Measurements from ENCODE around the gene INPPL1.
"Not testable (repeated sequence)": the region's sequence is repeated elsewhere in the genome, so short reads cannot be mapped to it uniquely, and the experiment has no call there.

The INPPL1 gene

GRCh38 chr11:72224564-72225410 lies at the start of gene INPPL1:
Gene INPPL1, plus strand, starts transcription at chr11:72224767. Its CDS starts 218 bp downstream, at chr11:72224985.
- H3K4me1 Mint-ChIP-seq, result peaks cover 23% of the 10 kb centered on the region
- H3K4me3 Mint-ChIP-seq, result peak within 1 kb of the TSS; percentile 94
- H3K36me3 Mint-ChIP-seq, result no peaks in the 10 kb centered on the region
- no peaks in the 10 kb centered on the region for H3K27me3 Mint-ChIP-seq
- no peaks in the 10 kb centered on the region for H3K9me3 Mint-ChIP-seq
- peak within 1 kb of the TSS; percentile 97 for H3K27ac Mint-ChIP-seq

GRCh38 chr11:72177656-72178055 lies 46.9 kb upstream of the INPPL1 start:
- no peaks in the 10 kb centered on the region for H3K27me3 Mint-ChIP-seq
- H3K4me1 Mint-ChIP-seq, result no peaks in the 10 kb centered on the region
- no peaks in the 10 kb centered on the region for H3K36me3 Mint-ChIP-seq
- no peak overlapping the region for H3K27ac Mint-ChIP-seq
- H3K9me3 Mint-ChIP-seq, result no peaks in the 10 kb centered on the region
- H3K4me3 Mint-ChIP-seq, result no peak overlapping the region

GRCh38 chr11:72179049-72179803 lies 45.3 kb upstream of the INPPL1 start:
- Mint-ChIP-seq H3K9me3 (no peaks in the 10 kb centered on the region), H3K27me3 (peaks cover 3% of the 10 kb centered on the region), H3K36me3 (no peaks in the 10 kb centered on the region), H3K4me3 (no peak overlapping the region), H3K27ac (no peak overlapping the region), H3K4me1 (peaks cover 4% of the 10 kb centered on the region)

- Mint-ChIP-seq H3K4me3 (no peak overlapping the region), H3K9me3 (no peaks in the 10 kb centered on the region), H3K4me1 (peaks cover 4% of the 10 kb centered on the region), H3K36me3 (no peaks in the 10 kb centered on the region), H3K27ac (no peak overlapping the region), H3K27me3 (peaks cover 3% of the 10 kb centered on the region)
These were observed 44.7 kb upstream of the INPPL1 start for GRCh38 chr11:72179804-72180396.

- not testable (repeated sequence) for H3K4me3 Mint-ChIP-seq, H3K27me3 Mint-ChIP-seq, H3K9me3 Mint-ChIP-seq, H3K36me3 Mint-ChIP-seq, H3K27ac Mint-ChIP-seq, H3K4me1 Mint-ChIP-seq
These were observed 43.5 kb upstream of the INPPL1 start for GRCh38 chr11:72180892-72181552.

- not testable (repeated sequence) for H3K36me3 Mint-ChIP-seq, H3K27ac Mint-ChIP-seq, H3K27me3 Mint-ChIP-seq, H3K4me1 Mint-ChIP-seq, H3K4me3 Mint-ChIP-seq, H3K9me3 Mint-ChIP-seq
These were observed 43.0 kb upstream of the INPPL1 start for GRCh38 chr11:72181553-72181958.

- H3K9me3 Mint-ChIP-seq, result no peaks in the 10 kb centered on the region
- H3K36me3 Mint-ChIP-seq, result no peaks in the 10 kb centered on the region
- H3K4me3 Mint-ChIP-seq, result no peak overlapping the region
- no peak overlapping the region for H3K27ac Mint-ChIP-seq
- H3K27me3 Mint-ChIP-seq, result peaks cover 3% of the 10 kb centered on the region
- peaks cover 2% of the 10 kb centered on the region for H3K4me1 Mint-ChIP-seq
These were observed 36.3 kb upstream of the INPPL1 start for GRCh38 chr11:72188267-72188666.

GRCh38 chr11:72189455-72190250 lies 34.9 kb upstream of the INPPL1 start:
- Mint-ChIP-seq H3K36me3 (no peaks in the 10 kb centered on the region), H3K9me3 (no peaks in the 10 kb centered on the region), H3K4me1 (no peaks in the 10 kb centered on the region), H3K4me3 (no peak overlapping the region), H3K27me3 (no peaks in the 10 kb centered on the region), H3K27ac (no peak overlapping the region)

- H3K27me3 Mint-ChIP-seq, result no peaks in the 10 kb centered on the region
- H3K36me3 Mint-ChIP-seq, result no peaks in the 10 kb centered on the region
- no peaks in the 10 kb centered on the region for H3K4me1 Mint-ChIP-seq
- H3K9me3 Mint-ChIP-seq, result no peaks in the 10 kb centered on the region
- H3K4me3 Mint-ChIP-seq, result no peak overlapping the region
- H3K27ac Mint-ChIP-seq, result no peak overlapping the region
These were observed 33.9 kb upstream of the INPPL1 start for GRCh38 chr11:72190631-72191071.

GRCh38 chr11:72191961-72192381 lies 32.6 kb upstream of the INPPL1 start, which contains the start of gene FOLR1:
Gene FOLR1, plus strand, starts transcription at chr11:72192140. Its CDS starts 34 bp downstream, at chr11:72192174.
- Mint-ChIP-seq H3K9me3 (no peaks in the 10 kb centered on the region), H3K36me3 (no peaks in the 10 kb centered on the region), H3K4me1 (no peaks in the 10 kb centered on the region), H3K27me3 (no peaks in the 10 kb centered on the region), H3K27ac (no peak within 1 kb of the TSS), H3K4me3 (no peak within 1 kb of the TSS)

GRCh38 chr11:72195518-72196270 lies 28.9 kb upstream of the INPPL1 start:
- no peaks in the 10 kb centered on the region for H3K9me3 Mint-ChIP-seq

GRCh38 chr11:72201445-72201844 lies 23.1 kb upstream of the INPPL1 start:
- H3K4me1 Mint-ChIP-seq, H3K27me3 Mint-ChIP-seq, H3K36me3 Mint-ChIP-seq, H3K4me3 Mint-ChIP-seq, H3K27ac Mint-ChIP-seq, H3K9me3 Mint-ChIP-seq: not testable (repeated sequence)

More at GRCh38 chr11:72195518-72196270, 28.9 kb upstream of the INPPL1 start:
- no peak overlapping the region for H3K4me3 Mint-ChIP-seq
- no peaks in the 10 kb centered on the region for H3K36me3 Mint-ChIP-seq
- no peaks in the 10 kb centered on the region for H3K4me1 Mint-ChIP-seq
- H3K27me3 Mint-ChIP-seq, result no peaks in the 10 kb centered on the region
- no peak overlapping the region for H3K27ac Mint-ChIP-seq

- no peak overlapping the region for H3K27ac Mint-ChIP-seq
- H3K36me3 Mint-ChIP-seq, result no peaks in the 10 kb centered on the region
These were observed 22.0 kb upstream of the INPPL1 start for GRCh38 chr11:72202571-72202970.

GRCh38 chr11:72203163-72203562 lies 21.4 kb upstream of the INPPL1 start:
- H3K4me3 Mint-ChIP-seq, result no peak overlapping the region
- H3K4me1 Mint-ChIP-seq, result no peaks in the 10 kb centered on the region
- no peaks in the 10 kb centered on the region for H3K9me3 Mint-ChIP-seq
- H3K27ac Mint-ChIP-seq, result no peak overlapping the region
- H3K27me3 Mint-ChIP-seq, result no peaks in the 10 kb centered on the region
- no peaks in the 10 kb centered on the region for H3K36me3 Mint-ChIP-seq

More at GRCh38 chr11:72202571-72202970, 22.0 kb upstream of the INPPL1 start:
- Mint-ChIP-seq H3K4me3 (no peak overlapping the region), H3K9me3 (no peaks in the 10 kb centered on the region), H3K27me3 (no peaks in the 10 kb centered on the region), H3K4me1 (no peaks in the 10 kb centered on the region)
